ENCODE measurements around the gene STN1. TPM values are rescaled to one million over a fixed set of nuclear protein-coding genes. Genes with fewer than 3 reads are reported as not detected.

Gene STN1
- total and polyA plus RNA-seq, 9 of the 15 experiments (the other 6 are each of a cell fraction or from before 2014, with no cell fraction given) = 9.1 to 19.6 (median 13.8) TPM

GRCh38 chr10:103921248-103921647, 3.3 kb upstream of the STN1 start:
- ATAC-seq (no peak), DNase-seq (ENCODE audit: extremely low read depth in 1 of 4, low spot score in 3 of 4) (no peak), FAIRE-seq (no peak)
- TF ChIP-seq SNIP1 (IDR thresholded peaks at IDR 0.05; ENCODE audit: low read depth) (no peak), CHD7 (IDR thresholded peaks at IDR 0.05; ENCODE audit: low read depth, low read length) (no peak), ZNF77 (CRISPR knock-in tag; IDR thresholded peaks at IDR 0.05) (no peak), RNF2 (IDR thresholded peaks at IDR 0.05) (no peak), KLF16 (IDR thresholded peaks at IDR 0.05) (no peak), CBX3 (IDR thresholded peaks at IDR 0.05; ENCODE audit: borderline replicate concordance in 1 of 2, low read length in 2 of 2) (no peak), ZFPM2 (CRISPR knock-in tag; IDR thresholded peaks at IDR 0.05) (no peak), ELF1 (tag; IDR thresholded peaks at IDR 0.05) (no peak), CCAR2 (IDR thresholded peaks at IDR 0.05; ENCODE audit: low read depth, low read length) (no peak), ZNF197 (CRISPR knock-in tag; IDR thresholded peaks at IDR 0.05; ENCODE audit: low read depth) (no peak)
- WGBS (ENCODE audit: insufficient coverage, low coverage, missing lambda C conversion rate) = 70% methylated on average over 1 of the region's 1 CpG
- Histone ChIP-seq H3K9me3 (replicated peaks; ENCODE audit: control insufficient read depth, insufficient read depth, low read depth, low read length) (no peaks in the 10 kb centered on the region), H4K20me1 (replicated peaks; ENCODE audit: control insufficient read depth, insufficient read depth, low read length) (0 out of 2 replicates have a peak, but pooled peaks cover 3% of the 10 kb centered on the region), H3K27ac (ENCODE audit: extremely low read depth, low read depth, low read length) (no peak overlapping the region), H3K4me1 (replicated peaks in 1 of 2; ENCODE audit: control insufficient read depth in 2 of 2, insufficient read depth in 2 of 2, low read length in 2 of 2) (peaks cover 6 to 9% of the 10 kb centered on the region in 2 experiments), H2AFZ (ENCODE audit: low read depth, low read length) (peak overlapping the region; percentile 94), H3K36me3 (ENCODE audit: control insufficient read depth, insufficient read depth, low read length) (no peaks in the 10 kb centered on the region), H3K79me2 (ENCODE audit: control insufficient read depth, insufficient read depth, low read length) (peaks cover 16% of the 10 kb centered on the region), H3K4me3 (no peak overlapping the region), H3K4me2 (ENCODE audit: insufficient read depth, low read length) (peak overlapping the region; percentile 43; the same call in 1 of the 2 replicates), H3K9me1 (ENCODE audit: control insufficient read depth, insufficient read depth, low read length) (no peaks in the 10 kb centered on the region), H3K27me3 (ENCODE audit: control insufficient read depth in 2 of 2, insufficient read depth in 2 of 2, low read length in 2 of 2) (no peaks in the 10 kb centered on the region), H3K9ac (ENCODE audit: insufficient read depth in 1 of 2, low read depth in 2 of 2, low read length in 2 of 2) (no peak overlapping the region; a peak in 1 of 4 replicates)
- intact Hi-C loops (cut with micrococcal nuclease) = no loop called here
- no TSS peak for BruUV-seq (replicated peaks)
- ChIA-PET CTCF (ENCODE audit: low intra/inter-chr PET ratio) (no interaction called here), POLR2A (interaction anchor here (0.5 to 1.0 kb wide), 4 partner anchors 10 to 432 kb away, joined by 3 to 4 read pairs (median 3); partner anchors contain the start of gene CFAP58)
- in situ Hi-C loops (cut with MboI) = no loop called here

Measured in K562 (cell line).